HCT116 (cell line): ENCODE measurements around the gene SLC34A3. TPM values are rescaled to one million over a fixed set of nuclear protein-coding genes. Genes with fewer than 3 reads are reported as not detected.

Experiments
- ATAC-seq: fragments of 200-7000 bp; cut with Tn5 transposase; 2 replicates; pipeline ENCODE4 v1.9.1; 2020; ENCODE audit warnings: mild to moderate bottlenecking, moderate library complexity
- BruUV-seq: library from RNA; stranded (reverse); fragments of 400-500 nt; replicated peaks from 2 replicates; lab custom pipeline; 2021; lab: Mats Ljungman, UMichigan
- CTCF ChIA-PET: fragments of 300-600 bp; sonication (Branson Sonifier 250); formaldehyde crosslinking; loops from one replicate; lab custom pipeline; 2021; ENCODE audit warnings: antibody characterized with exemption; lab: Charles Lee
- POLR2A ChIA-PET: fragments of 300-600, 350-600 bp; sonication (Branson Sonifier 250); formaldehyde crosslinking; loops from one replicate; lab custom pipeline; 2021; ENCODE audit warnings: antibody characterized with exemption; lab: Charles Lee
- RAD21 ChIA-PET, 2 experiments: fragments of 300-600 bp; sonication (Branson Sonifier 250); formaldehyde crosslinking; loops; one replicate each; lab custom pipeline; 2023; ENCODE audit warnings: low total read pairs in 2 of 2; ENCODE audit not compliant: uncharacterized antibody in 2 of 2, unreplicated experiment in 2 of 2, low non-redundant PET in 1 of 2; lab: Charles Lee
- DNase-seq: peaks from one replicate; pipeline ENCODE4 v3.0.0-alpha.2; 2010; ENCODE audit warnings: low read depth, low spot score
- H2AFZ ChIP-seq: fragments of 200-600 bp; shearing (Covaris generic), sonication (generic); 2 replicates; pipeline ENCODE4 v1.6.1; 2017; ENCODE audit warnings: low read depth, mixed run types, mixed read lengths, antibody characterized with exemption, low read length; ENCODE audit not compliant: poor library complexity, severe bottlenecking
- H3K27ac ChIP-seq: 2 replicates; pipeline ENCODE4 v1.5.1; 2012; ENCODE audit warnings: low read depth, low read length
- H3K27me3 ChIP-seq: fragments of 200-600 bp; sonication (generic); 2 replicates; pipeline ENCODE4 v1.6.1; 2016; ENCODE audit warnings: mixed run types, low read length, mixed read lengths; ENCODE audit not compliant: insufficient read depth
- H3K36me3 ChIP-seq, 2 experiments: fragments of 200-500 bp in 1 of 2; fragments of 200-600 bp in 1 of 2; sonication (Bioruptor generic) in 1 of 2; sonication (generic) in 1 of 2; 2 replicates each; pipeline versions ENCODE4 v1.5.1 to v1.6.1; 2014 to 2016; ENCODE audit warnings: low read length in 2 of 2, inconsistent platforms in 1 of 2, mixed read lengths in 1 of 2, mixed run types in 1 of 2; ENCODE audit not compliant: insufficient read depth in 2 of 2, control insufficient read depth in 1 of 2
- H3K4me1 ChIP-seq, 2 experiments: fragments of 200-600 bp in 1 of 2; sonication (generic) in 1 of 2; 2 replicates each; pipeline versions ENCODE4 v1.5.1 to v1.6.1; 2012 to 2017; ENCODE audit warnings: low read length in 2 of 2, inconsistent platforms in 1 of 2, mild to moderate bottlenecking in 1 of 2, mixed read lengths in 1 of 2, mixed run types in 1 of 2, moderate library complexity in 1 of 2; ENCODE audit not compliant: insufficient read depth in 2 of 2, control insufficient read depth in 1 of 2
- H3K4me2 ChIP-seq: fragments of 200-600 bp; sonication (generic); 2 replicates; pipeline ENCODE4 v1.6.1; 2017; ENCODE audit warnings: mixed run types, low read length, mixed read lengths
- H3K4me3 ChIP-seq, 2 experiments: fragments of 200-600 bp in 1 of 2; sonication (generic) in 1 of 2; replicated peaks in 1 of 2; 2 replicates each; pipeline ENCODE4 v1.5.1; 2011 to 2016; ENCODE audit warnings: low read length in 2 of 2, control low read depth in 1 of 2, low read depth in 1 of 2, mild to moderate bottlenecking in 1 of 2, mixed read lengths in 1 of 2, mixed run types in 1 of 2
- H3K79me2 ChIP-seq: fragments of 200-600 bp; sonication (generic); 2 replicates; pipeline ENCODE4 v1.6.1; 2017; ENCODE audit warnings: mild to moderate bottlenecking, mixed run types, low read length, moderate library complexity, mixed read lengths; ENCODE audit not compliant: insufficient read depth
- H3K9ac ChIP-seq: fragments of 200-600 bp; sonication (generic); 2 replicates; pipeline ENCODE4 v1.6.1; 2016; ENCODE audit warnings: low read length, mixed read lengths
- H3K9me2 ChIP-seq: fragments of 200-600 bp; sonication (generic), shearing (Covaris generic); 2 replicates; pipeline ENCODE4 v1.6.1; 2017; ENCODE audit warnings: mixed run types, mild to moderate bottlenecking, moderate library complexity; ENCODE audit not compliant: insufficient read depth
- H3K9me3 ChIP-seq, 2 experiments: fragments of 200-500 bp in 1 of 2; fragments of 200-600 bp in 1 of 2; sonication (Bioruptor generic) in 1 of 2; sonication (generic) in 1 of 2; 2 replicates each; pipeline ENCODE4 v1.6.1; 2014 to 2017; ENCODE audit warnings: low read length in 2 of 2, mixed read lengths in 2 of 2, inconsistent platforms in 1 of 2, low read depth in 1 of 2, mild to moderate bottlenecking in 1 of 2, mixed run types in 1 of 2, moderate library complexity in 1 of 2; ENCODE audit not compliant: control insufficient read depth in 1 of 2, insufficient read depth in 1 of 2
- H4K20me1 ChIP-seq: fragments of 200-600 bp; sonication (generic), shearing (Covaris generic); 2 replicates; pipeline ENCODE4 v1.6.1; 2017; ENCODE audit warnings: mixed run types, mild to moderate bottlenecking, moderate library complexity; ENCODE audit not compliant: insufficient read depth
- CBX3 ChIP-seq: IDR thresholded peaks from 2 replicates; pipeline ENCODE4 v1.6.1; 2012; ENCODE audit warnings: low read depth
- EGR1 ChIP-seq: IDR thresholded peaks from 2 replicates; pipeline ENCODE4 v1.6.1; 2012; ENCODE audit warnings: low read depth
- ELF1 ChIP-seq: IDR thresholded peaks from 2 replicates; pipeline ENCODE4 v1.6.1; 2012; ENCODE audit warnings: low read depth, borderline replicate concordance
- EZH2phosphoT487 ChIP-seq: fragments of 200-600 bp; IDR thresholded peaks from 2 replicates; pipeline ENCODE4 v1.6.1; 2018; ENCODE audit warnings: antibody characterized with exemption, borderline replicate concordance
- FOSL1 ChIP-seq: IDR thresholded peaks from 2 replicates; pipeline ENCODE4 v1.6.1; 2012; ENCODE audit warnings: low read depth
- JUND ChIP-seq: IDR thresholded peaks from 2 replicates; pipeline ENCODE4 v1.6.1; 2012
- POLR2A ChIP-seq: IDR thresholded peaks from 2 replicates; pipeline ENCODE4 v1.7.0; 2011; ENCODE audit warnings: borderline replicate concordance; ENCODE audit not compliant: insufficient read depth, insufficient read length; ENCODE audit errors: extremely low read depth
- POLR2AphosphoS5 ChIP-seq: IDR thresholded peaks from 2 replicates; pipeline ENCODE4 v1.6.1; 2011; ENCODE audit warnings: mild to moderate bottlenecking, low read depth, low read length, moderate library complexity
- SIN3A ChIP-seq: IDR thresholded peaks from 2 replicates; pipeline ENCODE4 v1.6.1; 2012; ENCODE audit warnings: low read depth
- SP1 ChIP-seq: IDR thresholded peaks from 2 replicates; pipeline ENCODE4 v1.6.1; 2012; ENCODE audit warnings: low read depth
- SRF ChIP-seq: IDR thresholded peaks from 2 replicates; pipeline ENCODE4 v1.6.1; 2012; ENCODE audit warnings: low read depth
- ZFX ChIP-seq: fragments of 450-650 bp; IDR thresholded peaks from 2 replicates; pipeline ENCODE4 v1.6.1; 2017
- ZNF274 ChIP-seq: fragments of 200-500 bp; sonication (Bioruptor generic); IDR thresholded peaks from 2 replicates; pipeline ENCODE4 v1.6.1; 2014; ENCODE audit warnings: mild to moderate bottlenecking, low read depth, low read length, inconsistent platforms
- intact Hi-C: fragments of 100-400 bp; cut with micrococcal nuclease; formaldehyde crosslinking; loops from 2 replicates; pipeline ENCODE4 v1.10.0; 2022
- total RNA-seq: library from RNA; stranded (reverse); gene quantifications from one replicate; pipeline ENCODE4 v1.2.1, GENCODE V29; 2021; ENCODE audit not compliant: unreplicated experiment
- TF ChIP-seq, protein P1 (sequence below), 3 experiments: fragments of 200-600 bp in 1 of 3; sonication (generic) in 1 of 3; IDR thresholded peaks in 2 of 3; conservative IDR thresholded peaks in 1 of 3; 2 replicates each; pipeline ENCODE4 v1.5.1; 2012 to 2017; ENCODE audit warnings: low read depth in 2 of 3, low read length in 2 of 3, antibody characterized with exemption in 1 of 3, borderline replicate concordance in 1 of 3, control low read depth in 1 of 3, mild to moderate bottlenecking in 1 of 3, mixed read lengths in 1 of 3, mixed run types in 1 of 3, moderate library complexity in 1 of 3; ENCODE audit not compliant: insufficient read depth in 1 of 3
- TF ChIP-seq, protein P2 (sequence below): IDR thresholded peaks from 2 replicates; pipeline ENCODE4 v1.6.1; 2012; ENCODE audit warnings: low read depth
- TF ChIP-seq, protein P3 (sequence below): IDR thresholded peaks from 2 replicates; pipeline ENCODE4 v1.6.1; 2012

The SLC34A3 gene
- total RNA-seq, 1 experiment from 2014 or later: 0.15 TPM

DNA sequence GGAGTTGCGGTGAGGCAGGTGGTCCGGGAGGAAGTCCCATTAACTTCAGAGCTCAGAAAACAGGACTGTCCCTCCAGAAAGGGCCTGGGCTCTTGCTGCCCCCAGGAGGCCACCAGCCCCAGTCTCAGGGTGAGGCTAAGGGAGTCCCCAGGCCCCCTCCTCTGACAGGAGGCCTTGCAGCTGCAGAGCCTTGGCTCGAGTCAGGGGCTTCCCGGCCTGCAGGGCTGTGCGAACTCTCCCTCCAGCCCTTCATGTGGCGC, 17.1 kb downstream of the SLC34A3 start:
- Histone ChIP-seq H3K36me3 (peaks cover 2 to 9% of the 10 kb centered on the region in 2 experiments; a peak in 2 of 4 replicates), H3K4me1 (peaks cover 5 to 23% of the 10 kb centered on the region in 2 experiments), H3K4me3 (no peak overlapping the region), H2AFZ (no peak overlapping the region), H3K27ac (no peak overlapping the region), H3K9me3 (no peaks in the 10 kb centered on the region), H3K27me3 (no peaks in the 10 kb centered on the region), H3K79me2 (peaks cover 11% of the 10 kb centered on the region), H3K4me2 (no peak overlapping the region), H3K9me2 (no peaks in the 10 kb centered on the region), H4K20me1 (peaks cover 10% of the 10 kb centered on the region; the same call in 1 of the 2 replicates), H3K9ac (no peak overlapping the region)
- ChIA-PET RAD21 (no interaction called here), POLR2A (no interaction called here), CTCF (interaction anchor here (1.0 to 1.2 kb wide), 2 partner anchors 11 to 180 kb away, joined by 4 read pairs; no protein-coding TSS in a partner anchor)
- ATAC-seq (no peak), DNase-seq (no peak)
- no peak for TF ChIP-seq EGR1
- TF ChIP-seq ELF1: no peak
- TF ChIP-seq EZH2phosphoT487: no peak
- TF ChIP-seq SRF: no peak
- no peak for TF ChIP-seq POLR2A
- TF ChIP-seq, protein P1, sequence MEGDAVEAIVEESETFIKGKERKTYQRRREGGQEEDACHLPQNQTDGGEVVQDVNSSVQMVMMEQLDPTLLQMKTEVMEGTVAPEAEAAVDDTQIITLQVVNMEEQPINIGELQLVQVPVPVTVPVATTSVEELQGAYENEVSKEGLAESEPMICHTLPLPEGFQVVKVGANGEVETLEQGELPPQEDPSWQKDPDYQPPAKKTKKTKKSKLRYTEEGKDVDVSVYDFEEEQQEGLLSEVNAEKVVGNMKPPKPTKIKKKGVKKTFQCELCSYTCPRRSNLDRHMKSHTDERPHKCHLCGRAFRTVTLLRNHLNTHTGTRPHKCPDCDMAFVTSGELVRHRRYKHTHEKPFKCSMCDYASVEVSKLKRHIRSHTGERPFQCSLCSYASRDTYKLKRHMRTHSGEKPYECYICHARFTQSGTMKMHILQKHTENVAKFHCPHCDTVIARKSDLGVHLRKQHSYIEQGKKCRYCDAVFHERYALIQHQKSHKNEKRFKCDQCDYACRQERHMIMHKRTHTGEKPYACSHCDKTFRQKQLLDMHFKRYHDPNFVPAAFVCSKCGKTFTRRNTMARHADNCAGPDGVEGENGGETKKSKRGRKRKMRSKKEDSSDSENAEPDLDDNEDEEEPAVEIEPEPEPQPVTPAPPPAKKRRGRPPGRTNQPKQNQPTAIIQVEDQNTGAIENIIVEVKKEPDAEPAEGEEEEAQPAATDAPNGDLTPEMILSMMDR (IDR thresholded peaks at IDR 0.05 in 2 of 3, conservative IDR thresholded peaks at IDR 0.05 in 1 of 3; ENCODE audit: borderline replicate concordance in 1 of 3, insufficient read depth in 1 of 3, low read depth in 2 of 3, low read length in 2 of 3): no peak
- no peak for TF ChIP-seq JUND
- TF ChIP-seq FOSL1: no peak
- TF ChIP-seq, protein P2, sequence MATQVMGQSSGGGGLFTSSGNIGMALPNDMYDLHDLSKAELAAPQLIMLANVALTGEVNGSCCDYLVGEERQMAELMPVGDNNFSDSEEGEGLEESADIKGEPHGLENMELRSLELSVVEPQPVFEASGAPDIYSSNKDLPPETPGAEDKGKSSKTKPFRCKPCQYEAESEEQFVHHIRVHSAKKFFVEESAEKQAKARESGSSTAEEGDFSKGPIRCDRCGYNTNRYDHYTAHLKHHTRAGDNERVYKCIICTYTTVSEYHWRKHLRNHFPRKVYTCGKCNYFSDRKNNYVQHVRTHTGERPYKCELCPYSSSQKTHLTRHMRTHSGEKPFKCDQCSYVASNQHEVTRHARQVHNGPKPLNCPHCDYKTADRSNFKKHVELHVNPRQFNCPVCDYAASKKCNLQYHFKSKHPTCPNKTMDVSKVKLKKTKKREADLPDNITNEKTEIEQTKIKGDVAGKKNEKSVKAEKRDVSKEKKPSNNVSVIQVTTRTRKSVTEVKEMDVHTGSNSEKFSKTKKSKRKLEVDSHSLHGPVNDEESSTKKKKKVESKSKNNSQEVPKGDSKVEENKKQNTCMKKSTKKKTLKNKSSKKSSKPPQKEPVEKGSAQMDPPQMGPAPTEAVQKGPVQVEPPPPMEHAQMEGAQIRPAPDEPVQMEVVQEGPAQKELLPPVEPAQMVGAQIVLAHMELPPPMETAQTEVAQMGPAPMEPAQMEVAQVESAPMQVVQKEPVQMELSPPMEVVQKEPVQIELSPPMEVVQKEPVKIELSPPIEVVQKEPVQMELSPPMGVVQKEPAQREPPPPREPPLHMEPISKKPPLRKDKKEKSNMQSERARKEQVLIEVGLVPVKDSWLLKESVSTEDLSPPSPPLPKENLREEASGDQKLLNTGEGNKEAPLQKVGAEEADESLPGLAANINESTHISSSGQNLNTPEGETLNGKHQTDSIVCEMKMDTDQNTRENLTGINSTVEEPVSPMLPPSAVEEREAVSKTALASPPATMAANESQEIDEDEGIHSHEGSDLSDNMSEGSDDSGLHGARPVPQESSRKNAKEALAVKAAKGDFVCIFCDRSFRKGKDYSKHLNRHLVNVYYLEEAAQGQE: no peak
- TF ChIP-seq, protein P3, sequence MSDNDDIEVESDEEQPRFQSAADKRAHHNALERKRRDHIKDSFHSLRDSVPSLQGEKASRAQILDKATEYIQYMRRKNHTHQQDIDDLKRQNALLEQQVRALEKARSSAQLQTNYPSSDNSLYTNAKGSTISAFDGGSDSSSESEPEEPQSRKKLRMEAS: no peak
- no peak for TF ChIP-seq POLR2AphosphoS5
- TF ChIP-seq ZNF274: no peak
- TF ChIP-seq ZFX: no peak
- no peak for TF ChIP-seq SIN3A
- TF ChIP-seq SP1: no peak
- TF ChIP-seq CBX3: no peak
- intact Hi-C loops: no loop called here
- no TSS peak for BruUV-seq
